WTC11 (cell line): ENCODE measurements around the gene SMURF1. TPM values are rescaled to one million over a fixed set of nuclear protein-coding genes. Genes with fewer than 3 reads are reported as not detected.

Source experiments
- ATAC-seq: fragments of 200-7000 bp; cut with Tn5 transposase; 2 replicates; pipeline ENCODE4 v1.10.0; 2021; ENCODE audit warnings: mild to moderate bottlenecking, moderate library complexity
- CTCF ChIA-PET: fragments of 300-600 bp; sonication (Branson Sonifier 250); formaldehyde crosslinking; loops from one replicate; lab custom pipeline; 2021; ENCODE audit warnings: antibody characterized with exemption; lab: Charles Lee
- POLR2A ChIA-PET: fragments of 350-600 bp; sonication (Branson Sonifier 250); formaldehyde crosslinking; loops from one replicate; lab custom pipeline; 2021; ENCODE audit warnings: antibody characterized with exemption; lab: Charles Lee
- DNase-seq: peaks from one replicate; pipeline ENCODE4 v3.0.0; 2021; ENCODE audit warnings: low spot score
- H3K27ac Mint-ChIP-seq: 2 replicates; pipeline ENCODE4 v1.8.0; 2021; ENCODE audit warnings: mixed read lengths
- H3K27me3 Mint-ChIP-seq: 2 replicates; pipeline ENCODE4 v1.8.0; 2021; ENCODE audit warnings: low read depth, mild to moderate bottlenecking, moderate library complexity, mixed read lengths
- H3K36me3 Mint-ChIP-seq: 2 replicates; pipeline ENCODE4 v1.8.0; 2021; ENCODE audit warnings: mixed read lengths
- H3K4me1 Mint-ChIP-seq: 2 replicates; pipeline ENCODE4 v1.8.0; 2022; ENCODE audit warnings: mixed read lengths
- H3K4me3 Mint-ChIP-seq: 2 replicates; pipeline ENCODE4 v1.8.0; 2021; ENCODE audit warnings: mild to moderate bottlenecking, moderate library complexity, mixed read lengths
- H3K9me3 Mint-ChIP-seq: 2 replicates; pipeline ENCODE4 v1.8.0; 2021; ENCODE audit warnings: mixed read lengths
- CREM ChIP-seq: sonication (generic); formaldehyde crosslinking; IDR thresholded peaks from 2 replicates; pipeline ENCODE4 v1.8.1; 2022; ENCODE audit warnings: mild to moderate bottlenecking, missing genetic modification reagents, moderate library complexity
- ELF4 ChIP-seq: sonication (generic); formaldehyde crosslinking; IDR thresholded peaks from 2 replicates; pipeline ENCODE4 v1.8.1; 2022; ENCODE audit warnings: low read depth, mild to moderate bottlenecking, moderate library complexity, missing genetic modification reagents
- GABPB1 ChIP-seq: sonication (generic); formaldehyde crosslinking; IDR thresholded peaks from 2 replicates; pipeline ENCODE4 v1.8.1; 2023; ENCODE audit warnings: mild to moderate bottlenecking, missing genetic modification reagents
- GRHL2 ChIP-seq: fragments of 250-450 bp; sonication (Bioruptor Pico); IDR thresholded peaks from 2 replicates; pipeline ENCODE4 v1.8.0; 2022; ENCODE audit warnings: mild to moderate bottlenecking, moderate library complexity; ENCODE audit not compliant: insufficient replicate concordance, severe bottlenecking
- NFATC4 ChIP-seq: fragments of 250-450 bp; sonication (Bioruptor Pico); IDR thresholded peaks from 2 replicates; pipeline ENCODE4 v1.9.0; 2021; ENCODE audit warnings: mild to moderate bottlenecking
- NR3C1 ChIP-seq: sonication (generic); formaldehyde crosslinking; conservative IDR thresholded peaks from 2 replicates; pipeline ENCODE4 v1.8.1; 2023; ENCODE audit warnings: low read depth, mild to moderate bottlenecking, missing genetic modification reagents
- PRRX2 ChIP-seq: fragments of 250-450 bp; sonication (Bioruptor Pico); IDR thresholded peaks from 2 replicates; pipeline ENCODE4 v1.8.0; 2021; ENCODE audit warnings: mild to moderate bottlenecking
- SMAD4 ChIP-seq: sonication (generic); formaldehyde crosslinking; IDR thresholded peaks from 2 replicates; pipeline ENCODE4 v1.8.0; 2022; ENCODE audit warnings: mild to moderate bottlenecking, missing genetic modification reagents
- SOX15 ChIP-seq: fragments of 250-450 bp; sonication (Bioruptor Pico); IDR thresholded peaks from 2 replicates; pipeline ENCODE4 v1.9.0; 2021; ENCODE audit warnings: mild to moderate bottlenecking
- ZNF121 ChIP-seq: sonication (generic); formaldehyde crosslinking; IDR thresholded peaks from 2 replicates; pipeline ENCODE4 v1.8.0; 2023; ENCODE audit warnings: missing genetic modification reagents
- ZNF219 ChIP-seq: sonication (generic); formaldehyde crosslinking; IDR thresholded peaks from 2 replicates; pipeline ENCODE4 v1.8.0; 2023; ENCODE audit warnings: missing genetic modification reagents, mild to moderate bottlenecking, borderline replicate concordance
- ZNF232 ChIP-seq: sonication (generic); formaldehyde crosslinking; IDR thresholded peaks from 2 replicates; pipeline ENCODE4 v1.8.0; 2022; ENCODE audit warnings: mild to moderate bottlenecking, missing genetic modification reagents
- ZNF416 ChIP-seq: fragments of 250-450 bp; sonication (Bioruptor Pico); IDR thresholded peaks from 2 replicates; pipeline ENCODE4 v1.9.0; 2021; ENCODE audit warnings: mild to moderate bottlenecking, inconsistent platforms
- total RNA-seq: library from RNA; stranded (reverse); gene quantifications from 3 replicates; pipeline ENCODE4 v1.2.3, GENCODE V29; 2021
- TF ChIP-seq, protein P1 (sequence below): fragments of 250-450 bp; sonication (Bioruptor Pico); IDR thresholded peaks from 2 replicates; pipeline ENCODE4 v1.8.0; 2021; ENCODE audit warnings: mild to moderate bottlenecking
- TF ChIP-seq, protein P2 (sequence below): sonication (generic); formaldehyde crosslinking; IDR thresholded peaks from 2 replicates; pipeline ENCODE4 v1.8.1; 2023; ENCODE audit warnings: mild to moderate bottlenecking, missing genetic modification reagents
- TF ChIP-seq, protein P3 (sequence below): sonication (generic); formaldehyde crosslinking; conservative IDR thresholded peaks from 2 replicates; pipeline ENCODE4 v1.8.1; 2022; ENCODE audit warnings: mild to moderate bottlenecking, missing genetic modification reagents
- TF ChIP-seq, protein P4 (sequence below): sonication (generic); formaldehyde crosslinking; IDR thresholded peaks from 2 replicates; pipeline ENCODE4 v1.8.0; 2023; ENCODE audit warnings: missing genetic modification reagents

Gene SMURF1
- total RNA-seq, 1 experiment from 2014 or later, result 23.2 TPM

DNA sequence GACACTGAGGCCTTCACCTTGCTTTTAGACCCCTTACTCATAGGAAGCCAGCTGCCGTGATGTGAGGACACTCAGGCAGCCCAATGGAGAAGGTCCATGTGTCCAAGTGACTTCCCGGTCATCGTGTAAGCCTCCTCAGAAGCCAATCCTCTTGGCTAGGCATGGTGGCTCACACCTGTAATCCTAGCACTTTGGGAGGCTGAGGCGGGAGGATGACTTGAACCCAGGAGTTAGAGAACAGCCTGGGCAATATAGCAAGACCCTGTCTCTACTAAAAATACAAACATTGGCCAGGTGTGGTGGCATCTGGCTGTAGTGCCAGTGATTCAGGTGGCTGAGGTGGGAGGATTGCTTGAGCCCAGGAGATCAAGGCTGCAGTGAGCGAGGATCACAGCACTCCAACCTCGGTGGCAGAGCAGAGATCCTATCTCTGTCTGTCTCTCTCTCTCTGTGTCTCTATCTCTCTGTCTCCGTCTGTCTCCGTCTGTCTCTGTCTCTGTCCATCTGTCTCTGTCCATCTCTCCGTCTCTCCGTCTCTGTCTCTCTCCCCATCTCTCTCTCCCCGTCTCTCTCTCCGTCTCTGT is 36.3 kb upstream of the SMURF1 start:
- Mint-ChIP-seq H3K27ac (no peak overlapping the region), H3K4me3 (no peak overlapping the region), H3K36me3 (no peaks in the 10 kb centered on the region), H3K9me3 (no peaks in the 10 kb centered on the region), H3K4me1 (no peaks in the 10 kb centered on the region), H3K27me3 (no peaks in the 10 kb centered on the region; the same call in 1 of the 2 replicates)
- ATAC-seq, result no peak
- TF ChIP-seq ZNF121 (0 out of 2 replicates have a peak, but pooled peaks have one; percentile 37), NR3C1 (no peak)
- CTCF ChIA-PET, result no interaction called here
- POLR2A ChIA-PET, result no interaction called here
- DNase-seq, result no peak

DNA sequence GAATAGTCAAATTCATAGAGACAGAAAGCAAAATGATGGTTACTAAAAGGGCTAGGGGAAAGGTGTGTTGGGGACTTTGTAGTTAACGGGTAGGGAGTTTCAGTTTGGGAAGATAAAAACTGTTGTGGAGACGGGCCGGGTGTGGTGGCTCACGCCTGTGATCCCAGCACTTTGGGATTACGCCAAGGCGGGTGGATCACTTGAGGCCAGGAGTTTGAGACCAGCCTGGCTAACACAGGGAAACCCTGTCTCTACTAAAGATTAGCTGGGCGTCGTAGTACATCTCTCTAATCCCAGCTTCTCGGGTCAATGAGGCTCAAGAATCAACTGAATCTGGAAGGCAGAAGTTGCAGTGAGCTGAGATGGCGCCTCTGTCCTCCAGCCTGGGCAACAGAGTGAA is 33.3 kb upstream of the SMURF1 start:
- H3K27ac Mint-ChIP-seq, result no peak overlapping the region
- H3K27me3 Mint-ChIP-seq, result no peaks in the 10 kb centered on the region; the same call in 1 of the 2 replicates
- no peak overlapping the region for H3K4me3 Mint-ChIP-seq
- CTCF ChIA-PET, result interaction anchor here (0.7 kb wide), 1 partner anchor 137 kb away, joined by 4 read pairs; no protein-coding TSS in a partner anchor
- TF ChIP-seq NFATC4 (no peak), ZNF416 (no peak), ZNF219 (CRISPR knock-in tag) (no peak), GRHL2 (CRISPR knock-in tag) (no peak), CREM (CRISPR knock-in tag) (no peak), ZNF232 (CRISPR knock-in tag) (no peak), PRRX2 (no peak), ELF4 (CRISPR knock-in tag) (no peak), NR3C1 (no peak), SMAD4 (CRISPR knock-in tag) (no peak), SOX15 (CRISPR knock-in tag) (no peak)
- TF ChIP-seq, protein P1, sequence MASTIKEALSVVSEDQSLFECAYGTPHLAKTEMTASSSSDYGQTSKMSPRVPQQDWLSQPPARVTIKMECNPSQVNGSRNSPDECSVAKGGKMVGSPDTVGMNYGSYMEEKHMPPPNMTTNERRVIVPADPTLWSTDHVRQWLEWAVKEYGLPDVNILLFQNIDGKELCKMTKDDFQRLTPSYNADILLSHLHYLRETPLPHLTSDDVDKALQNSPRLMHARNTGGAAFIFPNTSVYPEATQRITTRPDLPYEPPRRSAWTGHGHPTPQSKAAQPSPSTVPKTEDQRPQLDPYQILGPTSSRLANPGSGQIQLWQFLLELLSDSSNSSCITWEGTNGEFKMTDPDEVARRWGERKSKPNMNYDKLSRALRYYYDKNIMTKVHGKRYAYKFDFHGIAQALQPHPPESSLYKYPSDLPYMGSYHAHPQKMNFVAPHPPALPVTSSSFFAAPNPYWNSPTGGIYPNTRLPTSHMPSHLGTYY (CRISPR knock-in tag), result no peak
- TF ChIP-seq, protein P2, sequence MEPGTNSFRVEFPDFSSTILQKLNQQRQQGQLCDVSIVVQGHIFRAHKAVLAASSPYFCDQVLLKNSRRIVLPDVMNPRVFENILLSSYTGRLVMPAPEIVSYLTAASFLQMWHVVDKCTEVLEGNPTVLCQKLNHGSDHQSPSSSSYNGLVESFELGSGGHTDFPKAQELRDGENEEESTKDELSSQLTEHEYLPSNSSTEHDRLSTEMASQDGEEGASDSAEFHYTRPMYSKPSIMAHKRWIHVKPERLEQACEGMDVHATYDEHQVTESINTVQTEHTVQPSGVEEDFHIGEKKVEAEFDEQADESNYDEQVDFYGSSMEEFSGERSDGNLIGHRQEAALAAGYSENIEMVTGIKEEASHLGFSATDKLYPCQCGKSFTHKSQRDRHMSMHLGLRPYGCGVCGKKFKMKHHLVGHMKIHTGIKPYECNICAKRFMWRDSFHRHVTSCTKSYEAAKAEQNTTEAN (CRISPR knock-in tag), result no peak
- TF ChIP-seq, protein P3, sequence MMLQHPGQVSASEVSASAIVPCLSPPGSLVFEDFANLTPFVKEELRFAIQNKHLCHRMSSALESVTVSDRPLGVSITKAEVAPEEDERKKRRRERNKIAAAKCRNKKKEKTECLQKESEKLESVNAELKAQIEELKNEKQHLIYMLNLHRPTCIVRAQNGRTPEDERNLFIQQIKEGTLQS (CRISPR knock-in tag), result no peak
- TF ChIP-seq, protein P4, sequence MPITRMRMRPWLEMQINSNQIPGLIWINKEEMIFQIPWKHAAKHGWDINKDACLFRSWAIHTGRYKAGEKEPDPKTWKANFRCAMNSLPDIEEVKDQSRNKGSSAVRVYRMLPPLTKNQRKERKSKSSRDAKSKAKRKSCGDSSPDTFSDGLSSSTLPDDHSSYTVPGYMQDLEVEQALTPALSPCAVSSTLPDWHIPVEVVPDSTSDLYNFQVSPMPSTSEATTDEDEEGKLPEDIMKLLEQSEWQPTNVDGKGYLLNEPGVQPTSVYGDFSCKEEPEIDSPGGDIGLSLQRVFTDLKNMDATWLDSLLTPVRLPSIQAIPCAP (CRISPR knock-in tag), result no peak
- TF ChIP-seq, all 79 proteins: peak for 0
- H3K9me3 Mint-ChIP-seq, result no peaks in the 10 kb centered on the region
- H3K4me1 Mint-ChIP-seq, result no peaks in the 10 kb centered on the region
- no peak for ATAC-seq
- H3K36me3 Mint-ChIP-seq, result no peaks in the 10 kb centered on the region
- DNase-seq, result no peak
- POLR2A ChIA-PET, result no interaction called here

DNA sequence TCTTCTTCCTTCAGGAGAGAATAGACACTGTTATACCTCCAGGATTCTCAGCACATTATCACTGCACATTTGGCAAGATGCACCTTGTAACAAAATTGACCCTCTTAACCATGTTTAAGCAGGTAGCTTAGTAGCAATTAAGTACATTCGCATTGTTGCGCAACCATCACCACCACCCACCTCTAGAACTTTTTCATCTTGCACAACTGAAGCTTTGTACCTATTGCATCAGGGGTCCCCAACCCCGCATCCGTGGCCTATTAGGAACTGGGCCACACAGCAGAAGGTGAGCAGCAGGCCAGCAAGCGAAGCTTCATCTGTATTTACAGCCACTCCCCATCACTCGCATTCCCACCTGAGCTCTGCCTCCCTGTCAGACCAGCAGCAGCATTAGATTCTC is 29.9 kb upstream of the SMURF1 start:
- CTCF ChIA-PET, result interaction anchor here (1.5 kb wide), 1 partner anchor 134 kb away, joined by 3 read pairs; no protein-coding TSS in a partner anchor
- POLR2A ChIA-PET, result interaction anchor here (0.6 to 0.8 kb wide), 2 partner anchors 14 to 58 kb away, joined by 3 to 8 read pairs; no protein-coding TSS in a partner anchor
- Mint-ChIP-seq H3K4me1 (no peaks in the 10 kb centered on the region), H3K4me3 (no peak overlapping the region), H3K36me3 (no peaks in the 10 kb centered on the region), H3K9me3 (no peaks in the 10 kb centered on the region), H3K27ac (no peak overlapping the region), H3K27me3 (no peaks in the 10 kb centered on the region; the same call in 1 of the 2 replicates)
- TF ChIP-seq ZNF416 (no peak), GABPB1 (CRISPR knock-in tag) (peak; percentile 98)
- ATAC-seq, result no peak
- no peak for DNase-seq

DNA sequence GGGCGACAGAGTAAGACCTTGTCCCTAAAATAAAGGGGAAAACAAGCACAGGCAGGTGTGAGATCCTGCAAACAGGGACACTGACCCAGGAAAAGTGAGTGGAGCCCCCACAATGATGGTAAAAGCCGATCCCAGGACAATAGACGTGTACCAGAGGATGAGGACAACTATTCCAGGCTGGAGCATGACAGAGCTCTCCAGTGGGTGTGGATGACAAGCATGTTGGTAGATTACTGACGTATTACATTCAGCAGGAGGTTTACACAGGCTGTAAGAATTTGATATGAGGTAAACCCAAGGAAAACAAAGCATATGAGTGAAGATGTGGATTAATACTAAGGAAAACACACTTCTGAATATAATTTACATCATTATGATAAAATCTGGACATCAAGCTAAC is 27.8 kb upstream of the SMURF1 start:
- DNase-seq (no peak), ATAC-seq (no peak)
- Mint-ChIP-seq H3K9me3 (peaks cover 14% of the 10 kb centered on the region), H3K36me3 (0 out of 2 replicates have a peak, but pooled peaks cover 2% of the 10 kb centered on the region), H3K27ac (no peak overlapping the region), H3K27me3 (no peaks in the 10 kb centered on the region), H3K4me1 (no peaks in the 10 kb centered on the region), H3K4me3 (no peak overlapping the region)
- CTCF ChIA-PET, result interaction anchor here (0.8 kb wide), 1 partner anchor 135 kb away, joined by 5 read pairs; no protein-coding TSS in a partner anchor
- POLR2A ChIA-PET, result no interaction called here
- TF ChIP-seq ELF4 (CRISPR knock-in tag), result no peak
